Activated naive CD8-positive, alpha-beta T cell treated with anti-CD3 and anti-CD28 coated beads, Interleukin-2, amount 10 ng/mL, durations not matched to agents 7 days and 5 days (primary cell): ENCODE results near the gene SCG3. TPM values are rescaled to one million over a fixed set of nuclear protein-coding genes. Genes with fewer than 3 reads are reported as not detected.

Experiments used
- ATAC-seq: fragments of 150-1000 bp; cut with Tn5 transposase; one replicate; pipeline ENCODE4 v1.10.0; 2021; ENCODE audit warnings: low read depth, moderate library complexity
- POLR2A ChIA-PET: fragments of 350-600 bp; sonication (Branson Sonifier 250); formaldehyde crosslinking; loops from one replicate; lab custom pipeline; 2021; ENCODE audit warnings: antibody characterized with exemption; lab: Charles Lee
- DNase-seq: peaks from one replicate; pipeline ENCODE4 v3.0.0; 2021
- H3K27ac Mint-ChIP-seq: one replicate; pipeline ENCODE4 v1.8.0; 2022; ENCODE audit warnings: mild to moderate bottlenecking, mixed read lengths
- H3K27me3 Mint-ChIP-seq: one replicate; pipeline ENCODE4 v1.8.0; 2022; ENCODE audit warnings: mild to moderate bottlenecking, moderate library complexity, mixed read lengths
- H3K36me3 Mint-ChIP-seq: one replicate; pipeline ENCODE4 v1.8.0; 2021; ENCODE audit warnings: mild to moderate bottlenecking, mixed read lengths
- H3K4me1 Mint-ChIP-seq: one replicate; pipeline ENCODE4 v1.8.0; 2021; ENCODE audit warnings: mixed read lengths
- H3K4me3 Mint-ChIP-seq: one replicate; pipeline ENCODE4 v1.8.0; 2022; ENCODE audit warnings: mild to moderate bottlenecking, moderate library complexity, mixed read lengths
- H3K9me3 Mint-ChIP-seq: one replicate; pipeline ENCODE4 v1.8.0; 2021; ENCODE audit warnings: mixed read lengths
- total RNA-seq, 2 experiments: library from RNA; stranded (reverse); gene quantifications; one replicate each; pipeline ENCODE4 v1.2.3, GENCODE V29; 2021

Gene SCG3
- total RNA-seq, 2 experiments from 2014 or later, result not detected

GRCh38 chr15:51667478-51667877 is 13.8 kb upstream of the SCG3 start:
- Mint-ChIP-seq H3K27ac (no peak overlapping the region), H3K36me3 (no peaks in the 10 kb centered on the region), H3K4me1 (no peaks in the 10 kb centered on the region), H3K27me3 (peaks cover 31% of the 10 kb centered on the region), H3K9me3 (no peaks in the 10 kb centered on the region), H3K4me3 (no peak overlapping the region)
- ATAC-seq, result no peak
- no peak for DNase-seq
- POLR2A ChIA-PET, result no interaction called here

- Mint-ChIP-seq H3K36me3 (no peaks in the 10 kb centered on the region), H3K4me3 (no peak overlapping the region)
- POLR2A ChIA-PET, result no interaction called here
Measured at GRCh38 chr15:51668446-51668845, 12.9 kb upstream of the SCG3 start.

GRCh38 chr15:51669381-51669780 is 11.9 kb upstream of the SCG3 start:
- Mint-ChIP-seq H3K4me1 (peaks cover 2% of the 10 kb centered on the region), H3K9me3 (no peaks in the 10 kb centered on the region), H3K4me3 (no peak overlapping the region), H3K27ac (no peak overlapping the region), H3K36me3 (no peaks in the 10 kb centered on the region), H3K27me3 (peaks cover 28% of the 10 kb centered on the region)
- DNase-seq (no peak), ATAC-seq (no peak)
- POLR2A ChIA-PET, result no interaction called here

More at GRCh38 chr15:51668446-51668845, 12.9 kb upstream of the SCG3 start:
- no peak overlapping the region for H3K27ac Mint-ChIP-seq
- peaks cover under 1% of the 10 kb centered on the region for H3K4me1 Mint-ChIP-seq
- DNase-seq, result no peak
- ATAC-seq, result no peak
- no peaks in the 10 kb centered on the region for H3K9me3 Mint-ChIP-seq
- H3K27me3 Mint-ChIP-seq, result peaks cover 28% of the 10 kb centered on the region

GRCh38 chr15:51672155-51672687 is 9.1 kb upstream of the SCG3 start:
- POLR2A ChIA-PET, result no interaction called here
- peaks cover 19% of the 10 kb centered on the region for H3K27me3 Mint-ChIP-seq
- peaks cover 2% of the 10 kb centered on the region for H3K4me1 Mint-ChIP-seq
- DNase-seq (no peak), ATAC-seq (no peak)
- no peaks in the 10 kb centered on the region for H3K36me3 Mint-ChIP-seq
- no peaks in the 10 kb centered on the region for H3K9me3 Mint-ChIP-seq
- no peak overlapping the region for H3K27ac Mint-ChIP-seq
- no peak overlapping the region for H3K4me3 Mint-ChIP-seq

- no peak for ATAC-seq
- POLR2A ChIA-PET, result no interaction called here
- H3K4me1 Mint-ChIP-seq, result peaks cover 2% of the 10 kb centered on the region
- no peaks in the 10 kb centered on the region for H3K36me3 Mint-ChIP-seq
- H3K4me3 Mint-ChIP-seq, result no peak overlapping the region
- no peak overlapping the region for H3K27ac Mint-ChIP-seq
- peaks cover 15% of the 10 kb centered on the region for H3K27me3 Mint-ChIP-seq
- no peak for DNase-seq
- no peaks in the 10 kb centered on the region for H3K9me3 Mint-ChIP-seq
Measured at GRCh38 chr15:51672913-51673857, 8.1 kb upstream of the SCG3 start.

GRCh38 chr15:51675234-51675633 is 6.1 kb upstream of the SCG3 start:
- H3K36me3 Mint-ChIP-seq, result no peaks in the 10 kb centered on the region
- DNase-seq, result no peak
- no peaks in the 10 kb centered on the region for H3K9me3 Mint-ChIP-seq
- H3K4me3 Mint-ChIP-seq, result no peak overlapping the region
- H3K27ac Mint-ChIP-seq, result no peak overlapping the region
- no peak for ATAC-seq
- H3K4me1 Mint-ChIP-seq, result peaks cover 2% of the 10 kb centered on the region
- H3K27me3 Mint-ChIP-seq, result peaks cover 14% of the 10 kb centered on the region
- POLR2A ChIA-PET, result no interaction called here

GRCh38 chr15:51677021-51677420 is 4.3 kb upstream of the SCG3 start:
- H3K4me1 Mint-ChIP-seq, result peaks cover 9% of the 10 kb centered on the region
- no peaks in the 10 kb centered on the region for H3K36me3 Mint-ChIP-seq
- POLR2A ChIA-PET, result no interaction called here
- DNase-seq, result no peak
- no peak overlapping the region for H3K27ac Mint-ChIP-seq
- H3K4me3 Mint-ChIP-seq, result no peak overlapping the region
- H3K9me3 Mint-ChIP-seq, result no peaks in the 10 kb centered on the region
- no peak for ATAC-seq
- H3K27me3 Mint-ChIP-seq, result peaks cover 27% of the 10 kb centered on the region

GRCh38 chr15:51677452-51677851 is 3.9 kb upstream of the SCG3 start:
- H3K9me3 Mint-ChIP-seq, result no peaks in the 10 kb centered on the region
- peaks cover 9% of the 10 kb centered on the region for H3K4me1 Mint-ChIP-seq
- H3K4me3 Mint-ChIP-seq, result no peak overlapping the region
- ATAC-seq (no peak), DNase-seq (no peak)
- POLR2A ChIA-PET, result no interaction called here
- H3K36me3 Mint-ChIP-seq, result no peaks in the 10 kb centered on the region
- H3K27me3 Mint-ChIP-seq, result peaks cover 28% of the 10 kb centered on the region
- H3K27ac Mint-ChIP-seq, result no peak overlapping the region

GRCh38 chr15:51678096-51678495 is 3.2 kb upstream of the SCG3 start:
- no peaks in the 10 kb centered on the region for H3K9me3 Mint-ChIP-seq
- DNase-seq (no peak), ATAC-seq (no peak)

GRCh38 chr15:51680321-51680720 is 982 bp upstream of the SCG3 start:
- Mint-ChIP-seq H3K4me3 (no peak overlapping the region), H3K9me3 (no peaks in the 10 kb centered on the region), H3K27me3 (peaks cover 40% of the 10 kb centered on the region), H3K4me1 (peaks cover 6% of the 10 kb centered on the region), H3K27ac (no peak overlapping the region), H3K36me3 (no peaks in the 10 kb centered on the region)
- ATAC-seq (no peak), DNase-seq (no peak)
- POLR2A ChIA-PET, result interaction anchor here (1.7 kb wide), 1 partner anchor 57 kb away, joined by 4 read pairs; the partner anchor contains the start of gene LYSMD2

More at GRCh38 chr15:51678096-51678495, 3.2 kb upstream of the SCG3 start:
- Mint-ChIP-seq H3K36me3 (no peaks in the 10 kb centered on the region), H3K4me3 (no peak overlapping the region), H3K27me3 (peaks cover 33% of the 10 kb centered on the region), H3K4me1 (peaks cover 9% of the 10 kb centered on the region), H3K27ac (no peak overlapping the region)
- POLR2A ChIA-PET, result no interaction called here

- ATAC-seq (no peak), DNase-seq (no peak)
- no peaks in the 10 kb centered on the region for H3K9me3 Mint-ChIP-seq
- no peak overlapping the region for H3K27ac Mint-ChIP-seq
- peaks cover 8% of the 10 kb centered on the region for H3K4me1 Mint-ChIP-seq
- H3K27me3 Mint-ChIP-seq, result peaks cover 48% of the 10 kb centered on the region
- peaks cover 4% of the 10 kb centered on the region for H3K36me3 Mint-ChIP-seq
- H3K4me3 Mint-ChIP-seq, result no peak overlapping the region
- POLR2A ChIA-PET, result no interaction called here
Measured at GRCh38 chr15:51687565-51687964, 6.3 kb downstream of the SCG3 start.

- DNase-seq (no peak), ATAC-seq (no peak)
- H3K9me3 Mint-ChIP-seq, result no peaks in the 10 kb centered on the region
- H3K4me3 Mint-ChIP-seq, result no peak overlapping the region
- peaks cover 44% of the 10 kb centered on the region for H3K27me3 Mint-ChIP-seq
- H3K36me3 Mint-ChIP-seq, result peaks cover 4% of the 10 kb centered on the region
- H3K27ac Mint-ChIP-seq, result no peak overlapping the region
- H3K4me1 Mint-ChIP-seq, result peaks cover 14% of the 10 kb centered on the region
- POLR2A ChIA-PET, result no interaction called here
Measured at GRCh38 chr15:51688863-51689262, 7.6 kb downstream of the SCG3 start.

GRCh38 chr15:51692154-51692553 is 10.9 kb downstream of the SCG3 start:
- ATAC-seq, result no peak
- peaks cover 16% of the 10 kb centered on the region for H3K4me1 Mint-ChIP-seq
- H3K4me3 Mint-ChIP-seq, result peak overlapping the region; percentile 21
- peaks cover 39% of the 10 kb centered on the region for H3K27me3 Mint-ChIP-seq
- POLR2A ChIA-PET, result no interaction called here
- DNase-seq, result no peak
- H3K36me3 Mint-ChIP-seq, result peaks cover 4% of the 10 kb centered on the region
- no peaks in the 10 kb centered on the region for H3K9me3 Mint-ChIP-seq
- no peak overlapping the region for H3K27ac Mint-ChIP-seq

- DNase-seq, result no peak
- Mint-ChIP-seq H3K27ac (no peak overlapping the region), H3K36me3 (no peaks in the 10 kb centered on the region), H3K27me3 (peaks cover 26% of the 10 kb centered on the region), H3K4me1 (peaks cover 15% of the 10 kb centered on the region), H3K9me3 (no peaks in the 10 kb centered on the region), H3K4me3 (no peak overlapping the region)
- POLR2A ChIA-PET, result no interaction called here
- ATAC-seq, result no peak
Measured at GRCh38 chr15:51696566-51696965, 15.3 kb downstream of the SCG3 start.
